ENCODE results near the gene DUOXA2.

Gene DUOXA2

DNA sequence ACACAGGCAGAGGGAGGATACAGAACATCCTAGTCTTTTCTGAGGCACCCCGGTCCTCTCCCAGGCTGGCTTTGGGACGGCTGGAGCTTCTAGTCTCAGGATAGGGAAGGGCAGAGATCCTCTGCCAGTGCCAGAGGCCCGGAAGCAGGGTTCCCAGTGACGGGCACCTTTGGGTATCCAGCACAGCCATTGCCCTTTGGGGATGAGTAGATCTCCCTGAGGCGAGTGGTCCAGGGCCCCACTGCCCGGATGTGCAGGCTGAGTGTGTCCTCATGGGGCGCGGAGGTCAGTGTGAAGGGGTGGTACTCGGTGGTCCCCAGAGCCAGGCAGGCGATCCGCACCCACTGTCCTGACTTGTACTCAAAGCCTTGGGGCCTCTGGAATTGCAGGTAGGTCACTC is 18.5 kb upstream of the DUOXA2 start:
- Histone ChIP-seq H3K27me3 (ENCODE audit: insufficient read depth, low read length) (0 out of 2 replicates have a peak, but pooled peaks cover 4% of the 10 kb centered on the region), H3K4me1 (ENCODE audit: insufficient read depth, low read length, severe bottlenecking) (no peaks in the 10 kb centered on the region), H3F3A (ENCODE audit: insufficient read depth, low read length) (no peaks in the 10 kb centered on the region), H3K4me2 (ENCODE audit: low read length) (no peak overlapping the region), H2AFZ (ENCODE audit: low read length) (no peak overlapping the region), H3K4me3 (ENCODE audit: low read depth, low read length, poor library complexity, severe bottlenecking) (no peak overlapping the region), H3K27ac (ENCODE audit: low read depth, low read length, poor library complexity, severe bottlenecking) (no peak overlapping the region), H3K79me2 (ENCODE audit: insufficient read depth, low read length) (no peaks in the 10 kb centered on the region), H4K20me1 (ENCODE audit: insufficient read depth, low read length) (no peaks in the 10 kb centered on the region), H3K9ac (ENCODE audit: low read length) (no peak overlapping the region), H3K36me3 (ENCODE audit: insufficient read depth, low read length) (no peaks in the 10 kb centered on the region), H3K9me3 (ENCODE audit: low read length) (no peaks in the 10 kb centered on the region), H3K9me2 (ENCODE audit: low read depth, low read length) (no peaks in the 10 kb centered on the region)
- TF ChIP-seq, protein P1, sequence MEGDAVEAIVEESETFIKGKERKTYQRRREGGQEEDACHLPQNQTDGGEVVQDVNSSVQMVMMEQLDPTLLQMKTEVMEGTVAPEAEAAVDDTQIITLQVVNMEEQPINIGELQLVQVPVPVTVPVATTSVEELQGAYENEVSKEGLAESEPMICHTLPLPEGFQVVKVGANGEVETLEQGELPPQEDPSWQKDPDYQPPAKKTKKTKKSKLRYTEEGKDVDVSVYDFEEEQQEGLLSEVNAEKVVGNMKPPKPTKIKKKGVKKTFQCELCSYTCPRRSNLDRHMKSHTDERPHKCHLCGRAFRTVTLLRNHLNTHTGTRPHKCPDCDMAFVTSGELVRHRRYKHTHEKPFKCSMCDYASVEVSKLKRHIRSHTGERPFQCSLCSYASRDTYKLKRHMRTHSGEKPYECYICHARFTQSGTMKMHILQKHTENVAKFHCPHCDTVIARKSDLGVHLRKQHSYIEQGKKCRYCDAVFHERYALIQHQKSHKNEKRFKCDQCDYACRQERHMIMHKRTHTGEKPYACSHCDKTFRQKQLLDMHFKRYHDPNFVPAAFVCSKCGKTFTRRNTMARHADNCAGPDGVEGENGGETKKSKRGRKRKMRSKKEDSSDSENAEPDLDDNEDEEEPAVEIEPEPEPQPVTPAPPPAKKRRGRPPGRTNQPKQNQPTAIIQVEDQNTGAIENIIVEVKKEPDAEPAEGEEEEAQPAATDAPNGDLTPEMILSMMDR (IDR thresholded peaks at IDR 0.05; ENCODE audit: low read length): no peak
- TF ChIP-seq EZH2 (IDR thresholded peaks at IDR 0.05; ENCODE audit: borderline replicate concordance, low read length): no peak

DNA sequence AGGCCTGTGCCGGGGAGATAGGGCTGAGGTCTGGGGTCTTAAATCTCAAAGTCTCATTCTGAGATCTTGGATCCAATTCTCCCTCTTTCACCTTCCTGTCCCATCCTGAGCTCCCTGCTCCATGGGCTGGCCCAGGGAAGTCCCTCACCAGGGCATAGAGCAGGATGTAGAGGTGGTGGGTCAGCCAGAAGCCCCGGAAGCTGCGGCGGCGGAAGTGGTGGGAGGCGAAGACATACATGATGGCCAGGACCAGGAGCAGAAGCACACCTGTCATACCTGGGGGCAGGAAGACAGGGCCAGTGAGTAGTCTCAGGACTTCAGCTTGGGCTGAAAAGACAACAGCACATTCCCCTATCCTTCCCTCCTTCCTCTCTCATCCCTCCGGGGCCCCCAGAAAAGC is 16.7 kb upstream of the DUOXA2 start:
- no peaks in the 10 kb centered on the region for H3F3A ChIP-seq (ENCODE audit: insufficient read depth, low read length)
- no peak overlapping the region for H3K4me3 ChIP-seq (ENCODE audit: low read depth, low read length, poor library complexity, severe bottlenecking)
- no peaks in the 10 kb centered on the region for H3K36me3 ChIP-seq (ENCODE audit: insufficient read depth, low read length)
- H4K20me1 ChIP-seq (ENCODE audit: insufficient read depth, low read length): no peaks in the 10 kb centered on the region
- H3K4me2 ChIP-seq (ENCODE audit: low read length): no peak overlapping the region
- no peaks in the 10 kb centered on the region for H3K9me3 ChIP-seq (ENCODE audit: low read length)
- H3K79me2 ChIP-seq (ENCODE audit: insufficient read depth, low read length): no peaks in the 10 kb centered on the region
- 0 out of 2 replicates have a peak, but pooled peaks cover 4% of the 10 kb centered on the region for H3K27me3 ChIP-seq (ENCODE audit: insufficient read depth, low read length)
- H3K9ac ChIP-seq (ENCODE audit: low read length): no peak overlapping the region
- TF ChIP-seq, protein P1 (IDR thresholded peaks at IDR 0.05; ENCODE audit: low read length): no peak
- no peak for TF ChIP-seq EZH2 (IDR thresholded peaks at IDR 0.05; ENCODE audit: borderline replicate concordance, low read length)
- H3K27ac ChIP-seq (ENCODE audit: low read depth, low read length, poor library complexity, severe bottlenecking): no peak overlapping the region
- no peaks in the 10 kb centered on the region for H3K9me2 ChIP-seq (ENCODE audit: low read depth, low read length)
- no peak overlapping the region for H2AFZ ChIP-seq (ENCODE audit: low read length)
- H3K4me1 ChIP-seq (ENCODE audit: insufficient read depth, low read length, severe bottlenecking): no peaks in the 10 kb centered on the region

DNA sequence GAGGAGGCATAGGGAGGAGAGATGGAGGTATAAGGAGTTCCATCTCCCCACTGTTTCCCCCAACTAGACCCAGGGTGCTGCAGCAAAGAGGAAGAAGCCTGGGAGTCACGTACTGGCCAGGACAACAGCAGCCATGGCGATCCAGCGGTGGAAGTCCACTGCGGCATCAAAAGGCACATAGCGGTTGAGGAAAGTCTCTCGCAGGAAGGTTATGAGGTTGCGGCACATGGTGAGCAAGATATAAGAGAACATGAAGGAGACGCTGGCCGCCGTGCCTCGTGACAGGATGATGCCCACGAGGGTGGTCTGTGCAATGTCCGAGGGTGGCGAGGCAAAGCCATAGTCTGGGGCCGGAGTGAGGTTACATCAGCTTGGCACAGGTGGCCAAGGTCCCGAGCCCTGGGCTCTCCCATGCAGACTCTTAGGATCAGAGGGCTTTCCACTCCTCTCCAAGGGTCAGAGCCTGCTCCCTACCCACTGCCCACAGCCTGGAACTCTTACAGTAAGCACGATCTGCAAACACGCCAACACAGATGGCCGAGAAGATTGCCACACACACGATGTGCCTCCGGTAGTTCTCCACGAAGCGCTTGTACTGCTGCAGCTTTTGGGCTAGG is 14.5 kb upstream of the DUOXA2 start:
- no peaks in the 10 kb centered on the region for H3K9me3 ChIP-seq (ENCODE audit: low read length)
- H3K9ac ChIP-seq (ENCODE audit: low read length): no peak overlapping the region
- H3K4me1 ChIP-seq (ENCODE audit: insufficient read depth, low read length, severe bottlenecking): no peaks in the 10 kb centered on the region
- H4K20me1 ChIP-seq (ENCODE audit: insufficient read depth, low read length): no peaks in the 10 kb centered on the region
- H3K4me3 ChIP-seq (ENCODE audit: low read depth, low read length, poor library complexity, severe bottlenecking): no peak overlapping the region
- TF ChIP-seq, protein P1 (IDR thresholded peaks at IDR 0.05; ENCODE audit: low read length): no peak
- no peak for TF ChIP-seq EZH2 (IDR thresholded peaks at IDR 0.05; ENCODE audit: borderline replicate concordance, low read length)
- H2AFZ ChIP-seq (ENCODE audit: low read length): no peak overlapping the region
- H3K4me2 ChIP-seq (ENCODE audit: low read length): no peak overlapping the region
- H3F3A ChIP-seq (ENCODE audit: insufficient read depth, low read length): no peaks in the 10 kb centered on the region
- no peaks in the 10 kb centered on the region for H3K27me3 ChIP-seq (ENCODE audit: insufficient read depth, low read length)
- no peak overlapping the region for H3K27ac ChIP-seq (ENCODE audit: low read depth, low read length, poor library complexity, severe bottlenecking)
- H3K9me2 ChIP-seq (ENCODE audit: low read depth, low read length): no peaks in the 10 kb centered on the region
- H3K36me3 ChIP-seq (ENCODE audit: insufficient read depth, low read length): no peaks in the 10 kb centered on the region
- H3K79me2 ChIP-seq (ENCODE audit: insufficient read depth, low read length): no peaks in the 10 kb centered on the region

Measured in OCI-LY1 (cell line).